ENCODE measurements around the gene REP15. TPM values are rescaled to one million over a fixed set of nuclear protein-coding genes. Genes with fewer than 3 reads are reported as not detected.
"Not testable (repeated sequence)": the region's sequence is repeated elsewhere in the genome, so short reads cannot be mapped to it uniquely, and the experiment has no call there.

REP15 gene
- total RNA-seq, 1 experiment from 2014 or later = 0.35 TPM

GRCh38 chr12:27710592-27711316 lies 14.5 kb downstream of the REP15 start, which contains the start of gene MRPS35:
MRPS35 (plus strand) TSS chr12:27710832; CDS start chr12:27710844, 12 bp downstream.
- DNase-seq = peak; percentile 85
- no peaks in the 10 kb centered on the region; the same call in 1 of the 2 replicates for H3K36me3 ChIP-seq (replicated peaks; ENCODE audit: control insufficient read depth, insufficient read depth, low read length)

GRCh38 chr12:27711317-27711682 lies 15.1 kb downstream of the REP15 start:
- H3K27me3 ChIP-seq (ENCODE audit: control insufficient read depth, insufficient read depth, low read length) = no peaks in the 10 kb centered on the region
- H3K4me3 ChIP-seq (ENCODE audit: insufficient read depth, low read depth, low read length) = peak overlapping the region; percentile 81
- peaks cover 2% of the 10 kb centered on the region for H3K36me3 ChIP-seq (replicated peaks; ENCODE audit: control insufficient read depth, insufficient read depth, low read length)
- peak; percentile 39 for DNase-seq

More at GRCh38 chr12:27710592-27711316, 14.5 kb downstream of the REP15 start, which contains the start of gene MRPS35:
- Histone ChIP-seq H3K27me3 (ENCODE audit: control insufficient read depth, insufficient read depth, low read length) (no peaks in the 10 kb centered on the region), H3K4me3 (ENCODE audit: insufficient read depth, low read depth, low read length) (peak within 1 kb of the TSS; percentile 81)

GRCh38 chr12:27711967-27712366 lies 15.7 kb downstream of the REP15 start:
- H3K36me3 ChIP-seq (replicated peaks; ENCODE audit: control insufficient read depth, insufficient read depth, low read length) = peaks cover 4% of the 10 kb centered on the region
- H3K4me3 ChIP-seq (ENCODE audit: insufficient read depth, low read depth, low read length) = no peak overlapping the region
- DNase-seq = no peak
- H3K27me3 ChIP-seq (ENCODE audit: control insufficient read depth, insufficient read depth, low read length) = no peaks in the 10 kb centered on the region

GRCh38 chr12:27723212-27723611 lies 27.0 kb downstream of the REP15 start:
- Histone ChIP-seq H3K36me3 (replicated peaks; ENCODE audit: control insufficient read depth, insufficient read depth, low read length) (peaks cover 2% of the 10 kb centered on the region), H3K27me3 (ENCODE audit: control insufficient read depth, insufficient read depth, low read length) (no peaks in the 10 kb centered on the region), H3K4me3 (ENCODE audit: insufficient read depth, low read depth, low read length) (no peak overlapping the region)
- DNase-seq = no peak

GRCh38 chr12:27730097-27730588 lies 33.9 kb downstream of the REP15 start:
- Histone ChIP-seq H3K27me3 (ENCODE audit: control insufficient read depth, insufficient read depth, low read length) (no peaks in the 10 kb centered on the region), H3K36me3 (replicated peaks; ENCODE audit: control insufficient read depth, insufficient read depth, low read length) (no peaks in the 10 kb centered on the region; the same call in none of the 2 replicates), H3K4me3 (ENCODE audit: insufficient read depth, low read depth, low read length) (no peak overlapping the region)
- no peak for DNase-seq

GRCh38 chr12:27732281-27732680 lies 36.0 kb downstream of the REP15 start:
- Histone ChIP-seq H3K4me3 (ENCODE audit: insufficient read depth, low read depth, low read length) (no peak overlapping the region), H3K36me3 (replicated peaks; ENCODE audit: control insufficient read depth, insufficient read depth, low read length) (peaks cover 2% of the 10 kb centered on the region; the same call in 1 of the 2 replicates), H3K27me3 (ENCODE audit: control insufficient read depth, insufficient read depth, low read length) (no peaks in the 10 kb centered on the region)
- peak; percentile 30 for DNase-seq

- H3K4me3 ChIP-seq (ENCODE audit: insufficient read depth, low read depth, low read length) = no peak overlapping the region
- no peaks in the 10 kb centered on the region for H3K27me3 ChIP-seq (ENCODE audit: control insufficient read depth, insufficient read depth, low read length)
- H3K36me3 ChIP-seq (replicated peaks; ENCODE audit: control insufficient read depth, insufficient read depth, low read length) = peaks cover 2% of the 10 kb centered on the region; the same call in 1 of the 2 replicates
- peak; percentile 42 for DNase-seq
Observed at GRCh38 chr12:27733052-27733656, 36.9 kb downstream of the REP15 start.

GRCh38 chr12:27733791-27734190 lies 37.5 kb downstream of the REP15 start:
- H3K36me3 ChIP-seq (replicated peaks; ENCODE audit: control insufficient read depth, insufficient read depth, low read length) = peaks cover 2% of the 10 kb centered on the region; the same call in 1 of the 2 replicates
- DNase-seq = no peak
- H3K27me3 ChIP-seq (ENCODE audit: control insufficient read depth, insufficient read depth, low read length) = no peaks in the 10 kb centered on the region

GRCh38 chr12:27734321-27734720 lies 38.1 kb downstream of the REP15 start:
- not testable (repeated sequence) for DNase-seq; H3K4me3 ChIP-seq (ENCODE audit: insufficient read depth, low read depth, low read length); H3K27me3 ChIP-seq (ENCODE audit: control insufficient read depth, insufficient read depth, low read length); H3K36me3 ChIP-seq (replicated peaks; ENCODE audit: control insufficient read depth, insufficient read depth, low read length)

More at GRCh38 chr12:27733791-27734190, 37.5 kb downstream of the REP15 start:
- no peak overlapping the region for H3K4me3 ChIP-seq (ENCODE audit: insufficient read depth, low read depth, low read length)

GRCh38 chr12:27743601-27744000 lies 47.4 kb downstream of the REP15 start:
- Histone ChIP-seq H3K27me3 (ENCODE audit: control insufficient read depth, insufficient read depth, low read length) (no peaks in the 10 kb centered on the region), H3K4me3 (ENCODE audit: insufficient read depth, low read depth, low read length) (no peak overlapping the region), H3K36me3 (replicated peaks; ENCODE audit: control insufficient read depth, insufficient read depth, low read length) (peaks cover 3% of the 10 kb centered on the region)
- DNase-seq = no peak

- H3K36me3 ChIP-seq (replicated peaks; ENCODE audit: control insufficient read depth, insufficient read depth, low read length); H3K4me3 ChIP-seq (ENCODE audit: insufficient read depth, low read depth, low read length); DNase-seq; H3K27me3 ChIP-seq (ENCODE audit: control insufficient read depth, insufficient read depth, low read length): not testable (repeated sequence)
Observed at GRCh38 chr12:27745734-27746133, 49.5 kb downstream of the REP15 start.

Other genes with a start within 250 kb of the REP15 start
- gene SMCO2, start 249.7 kb upstream of the REP15 start, total RNA-seq (2014; rRNA removed; shearing (Covaris generic)) = not detected in 2 replicates
- gene PPFIBP1, start 172.2 kb upstream of the REP15 start, total RNA-seq (2014; rRNA removed; shearing (Covaris generic)) = 17.0 and 18.7 TPM in 2 replicates
- gene MRPS35, start 14.4 kb downstream of the REP15 start, total RNA-seq (2014; rRNA removed; shearing (Covaris generic)) = 83.8 and 96.2 TPM in 2 replicates
- 12.5 and 15.6 TPM in 2 replicates for gene KLHL42, start 83.8 kb downstream of the REP15 start, total RNA-seq (2014; rRNA removed; shearing (Covaris generic))
- not detected in 2 replicates for gene MANSC4, start 83.8 kb downstream of the REP15 start, total RNA-seq (2014; rRNA removed; shearing (Covaris generic))